ENCODE results near the gene MASTL.

DNA sequence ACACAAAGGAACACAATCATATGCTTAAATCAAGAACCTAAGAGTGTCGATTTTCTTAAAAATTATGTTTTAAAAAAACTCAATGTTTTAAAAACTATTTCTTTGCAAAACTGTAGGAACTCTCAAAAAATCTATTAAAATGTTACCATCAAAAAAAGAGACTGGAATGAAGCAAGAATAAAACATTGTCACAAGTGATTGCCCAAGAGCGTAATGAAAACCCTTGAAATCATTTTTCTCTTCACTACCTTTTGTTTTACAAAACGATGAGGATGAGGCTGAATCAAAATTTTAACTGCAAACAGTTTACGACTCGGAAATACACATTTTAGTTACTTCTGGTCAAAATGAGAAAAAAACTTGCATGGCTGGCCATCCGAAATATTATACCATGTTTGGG, 1.8 kb upstream of the MASTL start:
- TF ChIP-seq, protein P1, sequence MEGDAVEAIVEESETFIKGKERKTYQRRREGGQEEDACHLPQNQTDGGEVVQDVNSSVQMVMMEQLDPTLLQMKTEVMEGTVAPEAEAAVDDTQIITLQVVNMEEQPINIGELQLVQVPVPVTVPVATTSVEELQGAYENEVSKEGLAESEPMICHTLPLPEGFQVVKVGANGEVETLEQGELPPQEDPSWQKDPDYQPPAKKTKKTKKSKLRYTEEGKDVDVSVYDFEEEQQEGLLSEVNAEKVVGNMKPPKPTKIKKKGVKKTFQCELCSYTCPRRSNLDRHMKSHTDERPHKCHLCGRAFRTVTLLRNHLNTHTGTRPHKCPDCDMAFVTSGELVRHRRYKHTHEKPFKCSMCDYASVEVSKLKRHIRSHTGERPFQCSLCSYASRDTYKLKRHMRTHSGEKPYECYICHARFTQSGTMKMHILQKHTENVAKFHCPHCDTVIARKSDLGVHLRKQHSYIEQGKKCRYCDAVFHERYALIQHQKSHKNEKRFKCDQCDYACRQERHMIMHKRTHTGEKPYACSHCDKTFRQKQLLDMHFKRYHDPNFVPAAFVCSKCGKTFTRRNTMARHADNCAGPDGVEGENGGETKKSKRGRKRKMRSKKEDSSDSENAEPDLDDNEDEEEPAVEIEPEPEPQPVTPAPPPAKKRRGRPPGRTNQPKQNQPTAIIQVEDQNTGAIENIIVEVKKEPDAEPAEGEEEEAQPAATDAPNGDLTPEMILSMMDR (IDR thresholded peaks at IDR 0.05; ENCODE audit: insufficient read depth, low read length, poor library complexity, severe bottlenecking), result no peak
- no peak for TF ChIP-seq EZH2phosphoT487 (conservative IDR thresholded peaks at IDR 0.05; ENCODE audit: low read length)
